Mesendoderm (in vitro differentiated cells): Measurements from ENCODE around the gene MUS81.
A peak's percentile ranks its signal among the peaks of the same experiment; 100 is the strongest.

ENCODE experiments used
- DNase-seq: peaks from one replicate; pipeline ENCODE4 v3.0.0; 2013
- H2AK5ac ChIP-seq: 2 replicates; pipeline ENCODE4 v1.6.1; 2013; ENCODE audit warnings: low read length, inconsistent platforms
- H2BK120ac ChIP-seq: 2 replicates; pipeline ENCODE4 v1.6.1; 2013; ENCODE audit warnings: low read depth, mild to moderate bottlenecking, low read length, moderate library complexity, mixed read lengths
- H2BK15ac ChIP-seq: replicated peaks from 2 replicates; pipeline ENCODE4 v1.6.1; 2013; ENCODE audit warnings: low read depth, mild to moderate bottlenecking, moderate library complexity
- H2BK5ac ChIP-seq: 2 replicates; pipeline ENCODE4 v1.6.1; 2013; ENCODE audit warnings: low read length, inconsistent platforms
- H3K18ac ChIP-seq: 2 replicates; pipeline ENCODE4 v1.6.1; 2013; ENCODE audit warnings: mild to moderate bottlenecking, low read length, mixed read lengths
- H3K23ac ChIP-seq: one replicate; pipeline ENCODE4 v1.6.1; 2013; ENCODE audit warnings: low read length
- H3K27ac ChIP-seq: 2 replicates; pipeline ENCODE4 v1.5.1; 2013; ENCODE audit warnings: low read depth, mild to moderate bottlenecking, inconsistent platforms, low read length, moderate library complexity
- H3K27me3 ChIP-seq: 2 replicates; pipeline ENCODE4 v1.6.1; 2013; ENCODE audit warnings: low read length, control low read depth, mild to moderate bottlenecking, inconsistent platforms; ENCODE audit not compliant: insufficient read depth, poor library complexity
- H3K36me3 ChIP-seq: 2 replicates; pipeline ENCODE4 v1.6.1; 2013; ENCODE audit warnings: low read length, inconsistent platforms; ENCODE audit not compliant: control insufficient read depth, insufficient read depth
- H3K4ac ChIP-seq: one replicate; pipeline ENCODE4 v1.6.1; 2013; ENCODE audit warnings: low read depth, mild to moderate bottlenecking, low read length, moderate library complexity
- H3K4me1 ChIP-seq: 2 replicates; pipeline ENCODE4 v1.6.1; 2013; ENCODE audit warnings: low read depth, low read length, inconsistent platforms; ENCODE audit not compliant: control insufficient read depth
- H3K4me2 ChIP-seq: 2 replicates; pipeline ENCODE4 v1.6.1; 2013; ENCODE audit warnings: low read length
- H3K4me3 ChIP-seq: 2 replicates; pipeline ENCODE4 v1.5.1; 2013; ENCODE audit warnings: mild to moderate bottlenecking, low read length
- H3K56ac ChIP-seq: one replicate; pipeline ENCODE4 v1.6.1; 2013; ENCODE audit warnings: low read length
- H3K79me1 ChIP-seq: 2 replicates; pipeline ENCODE4 v1.6.1; 2013; ENCODE audit warnings: low read length, inconsistent platforms
- H3K79me2 ChIP-seq: 2 replicates; pipeline ENCODE4 v1.6.1; 2013; ENCODE audit warnings: mild to moderate bottlenecking, low read length; ENCODE audit not compliant: control insufficient read depth, insufficient read depth
- H3K9ac ChIP-seq: 2 replicates; pipeline ENCODE4 v1.6.1; 2013; ENCODE audit warnings: low read length, inconsistent platforms
- H4K5ac ChIP-seq: one replicate; pipeline ENCODE4 v1.6.1; 2013; ENCODE audit warnings: low read length
- H4K8ac ChIP-seq: one replicate; pipeline ENCODE4 v1.6.1; 2013; ENCODE audit warnings: low read depth, mild to moderate bottlenecking, control low read depth, low read length, moderate library complexity
- WGBS: extraction: QIAGEN DNeasy Blood & Tissue Kit; methylation state at CpG from one replicate; pipeline ENCODE4 v1.1.7; 2013; ENCODE audit warnings: low lambda C conversion rate, missing lambda C conversion rate; ENCODE audit not compliant: insufficient coverage; ENCODE audit errors: extremely low coverage; 5-methylcytosine and 5-hydroxymethylcytosine counted together

Gene MUS81

GRCh38 chr11:65872586-65873317, 12.5 kb downstream of the MUS81 start, which contains the start of gene EFEMP2:
TSS of gene EFEMP2 (minus strand) at chr11:65872800. CDS start at chr11:65872354, 446 bp downstream.
- Histone ChIP-seq H3K23ac (peak within 1 kb of the TSS; percentile 99), H3K18ac (peak within 1 kb of the TSS; percentile 94), H2BK15ac (no peak within 1 kb of the TSS), H2BK5ac (no peak within 1 kb of the TSS), H3K27me3 (no peaks in the 10 kb centered on the region), H3K36me3 (no peaks in the 10 kb centered on the region), H3K56ac (peak within 1 kb of the TSS; percentile 93), H4K8ac (no peak within 1 kb of the TSS), H2BK120ac (peak within 1 kb of the TSS; percentile 38), H4K5ac (no peak within 1 kb of the TSS), H3K79me2 (no peaks in the 10 kb centered on the region), H3K27ac (no peak within 1 kb of the TSS), H3K79me1 (no peaks in the 10 kb centered on the region), H3K9ac (peak within 1 kb of the TSS; percentile 88), H3K4me3 (peak within 1 kb of the TSS; percentile 59), H3K4ac (peak within 1 kb of the TSS; percentile 88), H3K4me1 (no peaks in the 10 kb centered on the region), H3K4me2 (peak within 1 kb of the TSS; percentile 99), H2AK5ac (no peak within 1 kb of the TSS)
- no CpG with 5 or more reads among the region's 69 CpGs for WGBS
- no peak for DNase-seq

- Histone ChIP-seq H3K27me3 (no peaks in the 10 kb centered on the region), H2BK120ac (no peak overlapping the region), H3K27ac (no peak overlapping the region), H3K18ac (peak overlapping the region; percentile 94), H4K5ac (no peak overlapping the region), H3K79me2 (no peaks in the 10 kb centered on the region), H3K9ac (peak overlapping the region; percentile 84), H3K4me3 (peak overlapping the region; percentile 59), H3K56ac (peak overlapping the region; percentile 93), H2BK5ac (no peak overlapping the region), H4K8ac (no peak overlapping the region), H3K4me2 (peak overlapping the region; percentile 99), H2AK5ac (no peak overlapping the region), H3K4ac (no peak overlapping the region), H3K79me1 (no peaks in the 10 kb centered on the region), H3K4me1 (no peaks in the 10 kb centered on the region), H2BK15ac (no peak overlapping the region), H3K36me3 (no peaks in the 10 kb centered on the region), H3K23ac (peak overlapping the region; percentile 99)
- no CpG with 5 or more reads among the region's 54 CpGs for WGBS
- DNase-seq: peak; percentile 93
Measured at GRCh38 chr11:65873318-65874156, 13.3 kb downstream of the MUS81 start.

DNA sequence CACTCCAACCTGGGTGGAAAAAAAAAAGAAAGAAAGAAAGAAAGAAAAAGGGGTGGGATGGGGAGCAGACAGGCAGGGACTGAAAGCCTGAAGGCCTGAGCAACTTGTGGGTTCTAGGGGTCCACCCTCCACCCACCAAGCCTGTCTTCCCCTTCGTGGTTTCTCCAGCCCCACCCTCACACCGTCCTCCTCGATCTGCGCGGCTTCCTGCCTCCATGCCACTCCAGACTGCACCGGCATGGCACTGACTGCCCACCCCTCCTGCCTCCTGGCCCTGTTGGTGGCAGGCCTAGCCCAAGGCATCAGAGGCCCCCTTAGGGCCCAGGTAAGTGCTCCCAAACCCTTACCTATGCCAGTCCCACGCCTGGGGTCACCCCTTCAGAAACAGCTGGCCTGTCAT, 19.4 kb downstream of the MUS81 start, which contains the start of gene CTSW:
Gene CTSW (plus strand): TSS at position 221 of the 400 bp plus-strand sequence. CDS start 18 bp downstream, at position 239.
- Histone ChIP-seq H2BK5ac (no peak within 1 kb of the TSS), H4K5ac (no peak within 1 kb of the TSS), H2AK5ac (no peak within 1 kb of the TSS), H3K4ac (no peak within 1 kb of the TSS), H3K9ac (no peak within 1 kb of the TSS), H4K8ac (no peak within 1 kb of the TSS), H3K4me3 (no peak within 1 kb of the TSS), H3K27me3 (no peaks in the 10 kb centered on the region), H3K36me3 (peaks cover 9% of the 10 kb centered on the region), H3K18ac (no peak within 1 kb of the TSS), H2BK15ac (no peak within 1 kb of the TSS), H3K27ac (no peak within 1 kb of the TSS), H3K23ac (no peak within 1 kb of the TSS), H3K79me1 (peaks cover 2% of the 10 kb centered on the region), H3K56ac (no peak within 1 kb of the TSS), H3K79me2 (no peaks in the 10 kb centered on the region), H3K4me2 (no peak within 1 kb of the TSS), H3K4me1 (no peaks in the 10 kb centered on the region), H2BK120ac (no peak within 1 kb of the TSS)
- no peak for DNase-seq
- no CpG with 5 or more reads among the region's 7 CpGs for WGBS

GRCh38 chr11:65880027-65880426, 19.8 kb downstream of the MUS81 start:
- H3K23ac ChIP-seq: no peak overlapping the region
- no peak overlapping the region for H3K9ac ChIP-seq
- H2AK5ac ChIP-seq: no peak overlapping the region
- no peak for DNase-seq
- H4K8ac ChIP-seq: no peak overlapping the region
- no peak overlapping the region for H3K4me3 ChIP-seq
- no peaks in the 10 kb centered on the region for H3K4me1 ChIP-seq
- no peak overlapping the region for H3K4ac ChIP-seq
- H2BK120ac ChIP-seq: no peak overlapping the region
- H3K79me1 ChIP-seq: peaks cover 2% of the 10 kb centered on the region
- H3K4me2 ChIP-seq: no peak overlapping the region
- H3K79me2 ChIP-seq: no peaks in the 10 kb centered on the region
- H2BK15ac ChIP-seq: no peak overlapping the region
- H3K27me3 ChIP-seq: no peaks in the 10 kb centered on the region
- H3K56ac ChIP-seq: no peak overlapping the region
- no peak overlapping the region for H4K5ac ChIP-seq
- H2BK5ac ChIP-seq: no peak overlapping the region
- H3K27ac ChIP-seq: no peak overlapping the region
- no CpG with 5 or more reads among the region's 7 CpGs for WGBS
- peaks cover 9% of the 10 kb centered on the region for H3K36me3 ChIP-seq
- no peak overlapping the region for H3K18ac ChIP-seq

DNA sequence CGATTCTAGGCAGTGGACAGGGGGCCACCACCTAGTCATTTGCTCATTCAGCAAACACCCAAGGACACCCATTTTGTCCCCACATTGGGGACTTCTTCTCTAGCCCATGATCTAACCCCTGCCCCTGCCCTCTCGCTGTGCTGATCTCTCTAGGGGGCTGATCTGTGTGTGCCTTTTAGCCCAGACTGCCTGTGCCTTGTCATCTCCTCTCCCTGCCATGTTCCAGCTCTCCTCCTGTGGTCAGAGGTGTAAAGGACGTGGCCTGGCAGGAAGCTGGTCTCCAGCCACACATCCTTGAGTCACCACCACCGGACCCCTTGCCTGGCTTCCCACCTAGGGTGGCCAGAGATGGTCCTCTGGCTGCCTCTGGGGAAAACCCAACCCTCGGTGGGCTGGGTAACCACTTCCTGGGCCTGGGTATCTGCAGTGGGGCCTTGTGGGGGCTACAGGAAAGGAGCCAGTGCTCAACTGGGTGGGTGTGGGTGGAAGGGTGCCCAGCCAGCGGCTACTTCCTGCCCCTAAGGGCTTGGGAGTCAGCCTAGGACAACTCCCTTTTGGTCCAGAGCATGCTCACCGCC, 20.7 kb downstream of the MUS81 start:
- Histone ChIP-seq H4K8ac (no peak overlapping the region), H3K23ac (no peak overlapping the region), H4K5ac (no peak overlapping the region), H2BK5ac (no peak overlapping the region), H3K4me2 (no peak overlapping the region), H3K4me1 (no peaks in the 10 kb centered on the region), H2BK120ac (no peak overlapping the region), H3K27me3 (no peaks in the 10 kb centered on the region), H3K56ac (no peak overlapping the region), H3K4ac (no peak overlapping the region), H2AK5ac (no peak overlapping the region), H3K27ac (no peak overlapping the region), H3K4me3 (no peak overlapping the region), H3K79me1 (peaks cover 2% of the 10 kb centered on the region), H3K79me2 (no peaks in the 10 kb centered on the region), H2BK15ac (no peak overlapping the region), H3K9ac (no peak overlapping the region), H3K36me3 (peaks cover 14% of the 10 kb centered on the region), H3K18ac (no peak overlapping the region)
- no CpG with 5 or more reads among the region's 7 CpGs for WGBS
- no peak for DNase-seq
